HT-29 (cell line): Measurements from ENCODE around the gene GNG7. TPM values are rescaled to one million over a fixed set of nuclear protein-coding genes. Genes with fewer than 3 reads are reported as not detected.
"Not testable (repeated sequence)": the region's sequence is repeated elsewhere in the genome, so short reads cannot be mapped to it uniquely, and the experiment has no call there.

Source experiments
- DNase-seq: peaks from one replicate; pipeline ENCODE4 v3.0.0-alpha.2; 2015; ENCODE audit warnings: low spot score
- total RNA-seq: library from RNA; depleted of rRNA; stranded (reverse); fragments of >200 nt; shearing (Covaris generic); gene quantifications from 2 replicates; pipeline ENCODE4 v1.2.3, GENCODE V29; 2014

Gene GNG7
- total RNA-seq, 1 experiment from 2014 or later = 0.23 TPM

GRCh38 chr19:2714102-2714501, 11.6 kb upstream of the GNG7 start:
- not testable (repeated sequence) for DNase-seq

DNA sequence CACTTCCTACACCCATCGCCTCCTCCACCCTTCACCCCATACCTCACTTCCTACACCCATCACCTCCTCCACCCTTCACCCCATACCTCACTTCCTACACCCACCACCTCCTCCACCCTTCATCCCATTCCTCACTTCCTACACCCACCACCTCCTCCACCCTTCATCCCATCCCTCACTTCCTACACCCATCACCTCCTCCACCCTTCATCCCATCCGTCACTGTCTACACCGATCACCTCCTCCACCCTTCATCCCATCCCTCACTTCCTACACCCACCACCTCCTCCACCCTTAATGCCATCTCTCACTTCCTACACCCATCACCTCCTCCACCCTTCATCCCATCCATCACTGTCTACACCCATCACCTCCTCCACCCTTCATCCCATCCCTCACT, 10.7 kb upstream of the GNG7 start:
- not testable (repeated sequence) for DNase-seq

- no peak for DNase-seq
Measured at GRCh38 chr19:2711875-2712205, 9.3 kb upstream of the GNG7 start.

DNA sequence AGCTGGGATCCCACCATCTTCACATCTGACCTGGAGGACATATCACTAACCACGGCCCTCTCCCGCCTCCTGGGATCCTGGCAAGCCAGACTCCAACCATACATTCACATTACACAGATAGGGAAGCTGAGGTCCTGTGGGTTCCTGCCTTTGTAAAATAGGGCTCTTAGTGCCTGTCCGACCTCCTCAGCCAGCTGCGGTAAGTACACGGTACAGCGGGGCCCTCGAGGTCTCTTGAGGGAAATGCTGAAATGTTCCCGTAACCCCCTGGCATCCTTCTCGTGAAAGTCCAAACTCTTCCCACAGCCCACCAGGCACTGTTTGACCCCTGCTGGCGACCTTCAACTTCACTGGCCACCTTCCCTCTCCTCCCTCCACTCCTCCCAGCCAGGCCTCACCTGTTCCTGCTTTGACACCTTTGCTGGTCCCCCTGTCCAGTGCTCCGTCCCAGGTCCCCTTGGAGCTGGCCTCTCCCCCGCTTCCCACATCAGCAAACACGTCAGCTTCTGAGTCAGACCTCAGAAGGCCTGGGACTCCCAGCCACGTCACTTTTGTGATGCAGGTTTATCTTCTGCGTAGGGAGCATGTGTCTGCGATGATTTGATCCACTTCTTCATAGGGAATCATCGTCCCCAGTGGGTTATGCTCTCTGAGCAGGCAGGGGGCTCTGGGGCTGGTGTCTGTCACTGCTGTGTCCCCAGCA, 8.8 kb upstream of the GNG7 start:
- no peak for DNase-seq

DNA sequence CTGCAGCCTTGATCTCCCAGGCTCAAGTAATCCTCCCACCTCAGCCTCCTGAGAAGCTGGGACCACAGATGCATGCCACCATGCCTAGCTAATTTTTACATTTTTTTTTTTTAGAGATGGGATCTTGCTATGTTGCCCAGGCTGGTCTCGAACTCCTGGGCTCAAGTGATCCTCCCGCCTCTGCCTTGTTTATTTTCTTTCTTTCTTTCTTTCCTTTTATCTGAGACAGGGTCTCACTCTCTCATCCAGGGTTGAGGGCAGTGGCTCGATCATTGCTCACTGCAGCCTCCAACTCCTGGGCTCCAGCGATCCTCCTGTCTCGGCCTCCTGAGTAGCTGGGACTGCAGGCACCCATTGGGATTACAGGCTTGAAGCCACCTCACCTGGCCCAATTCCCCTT, 3.8 kb upstream of the GNG7 start:
- no peak for DNase-seq

GRCh38 chr19:2703691-2704216, 1.3 kb upstream of the GNG7 start:
- no peak for DNase-seq

- no peak for DNase-seq
Measured at GRCh38 chr19:2703077-2703437, 563 bp upstream of the GNG7 start.

GRCh38 chr19:2701361-2702169, 929 bp downstream of the GNG7 start:
- DNase-seq = no peak

GRCh38 chr19:2700660-2701360, 1.7 kb downstream of the GNG7 start:
- DNase-seq = no peak

GRCh38 chr19:2699413-2700140, 2.9 kb downstream of the GNG7 start:
- no peak for DNase-seq

DNA sequence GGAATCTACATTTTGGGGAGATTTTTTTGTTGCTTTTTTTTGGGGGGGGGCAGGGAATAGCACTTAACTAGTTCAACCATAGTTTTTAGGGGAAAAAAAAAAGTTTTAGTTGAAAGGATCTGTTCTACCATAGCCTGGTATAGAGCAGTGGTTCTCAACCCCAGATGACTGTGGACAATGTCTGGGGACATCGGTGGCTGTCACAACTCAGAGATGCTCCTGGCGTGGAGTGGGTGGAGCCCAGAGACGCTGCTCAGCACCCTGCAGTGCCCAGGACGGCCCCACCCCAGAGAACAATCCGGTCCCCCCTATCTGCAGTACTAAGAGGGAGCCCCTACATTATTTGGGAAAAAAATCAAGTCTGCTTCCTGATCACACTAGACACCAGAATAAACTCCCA, 8.3 kb downstream of the GNG7 start:
- no peak for DNase-seq

DNA sequence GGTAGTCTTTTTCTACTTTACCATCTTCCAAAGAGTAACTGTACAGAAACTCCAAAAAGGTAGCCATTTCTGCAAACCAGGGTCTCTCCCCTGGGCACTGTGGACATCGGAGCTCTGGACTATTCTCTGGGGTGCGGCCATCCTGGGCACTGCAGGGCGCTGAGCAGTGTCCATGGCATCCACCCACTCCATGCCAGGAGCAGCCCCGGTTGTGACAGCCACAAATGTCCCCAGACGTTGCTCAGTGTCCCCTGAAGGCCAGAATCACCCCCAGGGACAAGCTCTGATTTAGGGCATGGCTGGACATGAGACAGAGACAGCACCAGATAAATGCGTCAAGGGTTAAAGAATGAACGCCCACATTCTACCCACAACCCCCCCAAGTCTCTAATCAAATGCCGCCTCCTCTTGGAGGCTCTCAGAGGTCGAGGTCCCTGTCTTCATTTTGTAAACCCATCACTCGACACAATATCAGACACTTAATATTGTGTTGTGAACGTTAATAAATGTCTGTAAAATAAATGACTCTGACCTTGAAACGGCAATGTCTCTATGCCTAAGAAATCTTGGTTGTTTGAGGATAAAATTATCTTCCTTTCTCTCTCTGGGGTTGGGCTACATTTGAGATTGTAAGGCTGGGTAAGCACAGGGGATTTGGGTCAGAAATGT, 8.9 kb downstream of the GNG7 start:
- no peak for DNase-seq

DNA sequence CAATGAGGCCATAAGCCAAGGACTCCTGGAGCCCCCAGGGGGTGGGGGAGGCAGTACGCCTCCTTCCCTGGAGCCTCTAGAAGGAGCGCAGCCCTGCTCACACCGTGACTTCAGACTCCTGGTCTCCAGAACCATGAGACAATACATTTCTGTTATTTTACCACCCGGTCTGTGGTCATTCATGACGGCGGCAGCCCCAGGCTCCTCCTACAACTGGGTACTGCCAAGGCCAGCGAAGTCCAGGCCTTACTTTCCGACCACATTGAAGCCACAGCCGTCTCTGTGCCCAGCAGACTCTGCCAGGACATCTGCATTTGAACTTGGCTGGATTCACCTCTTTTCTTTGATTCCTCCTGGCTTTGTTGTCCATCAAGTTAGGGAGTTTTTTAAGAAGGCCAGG, 10.5 kb downstream of the GNG7 start:
- DNase-seq = no peak

GRCh38 chr19:2690856-2691255, 11.6 kb downstream of the GNG7 start:
- DNase-seq = no peak

DNA sequence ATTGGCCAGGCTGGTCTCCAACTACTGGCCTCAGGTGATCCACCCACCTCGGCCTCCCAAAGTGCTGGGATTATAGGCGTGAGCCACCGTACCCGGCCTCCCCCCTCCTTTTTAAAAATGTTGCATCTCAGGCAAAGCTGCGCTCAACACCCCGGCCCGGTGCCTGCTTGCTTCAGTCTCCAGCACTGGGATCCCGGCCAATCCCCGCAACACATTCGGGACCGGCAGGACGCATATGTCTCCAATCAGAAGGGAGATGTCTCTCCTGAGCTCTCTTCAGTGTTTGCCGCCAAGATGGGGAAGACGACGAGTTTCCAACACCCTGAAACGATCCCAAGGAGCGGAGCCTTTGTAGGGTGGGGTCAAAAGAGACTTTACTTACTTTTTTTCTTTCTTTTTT, 16.1 kb downstream of the GNG7 start:
- no peak for DNase-seq

- no peak for DNase-seq
Measured at GRCh38 chr19:2685204-2685704, 17.2 kb downstream of the GNG7 start.

DNA sequence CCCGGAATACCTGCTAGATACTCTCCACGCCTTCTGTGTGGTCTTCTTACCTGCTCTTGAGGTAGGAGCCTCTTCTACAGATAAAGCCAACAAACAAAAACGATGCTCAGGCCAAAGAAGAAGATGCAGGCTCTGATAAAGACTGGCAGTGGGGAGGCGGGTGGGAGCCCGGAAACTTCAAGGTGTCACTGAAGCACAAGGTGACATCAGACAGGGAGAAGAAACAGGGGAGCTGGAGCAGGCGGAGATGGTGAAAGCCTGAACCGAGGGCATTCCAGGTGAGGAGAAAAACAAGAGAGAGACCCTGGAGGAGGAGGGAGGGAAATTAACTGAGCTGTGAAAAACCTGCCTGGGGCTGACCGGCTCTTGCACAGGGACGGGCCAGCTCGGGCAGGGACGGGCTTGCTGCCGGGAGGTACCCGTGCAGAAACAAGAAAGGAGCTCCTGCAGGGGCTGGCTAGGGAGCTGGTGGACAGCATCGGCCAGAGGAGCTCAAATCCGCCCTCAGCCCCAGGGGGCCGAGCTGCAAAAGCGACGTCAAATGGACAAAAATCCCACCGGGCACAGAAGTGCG, 19.0 kb downstream of the GNG7 start:
- DNase-seq = no peak

DNA sequence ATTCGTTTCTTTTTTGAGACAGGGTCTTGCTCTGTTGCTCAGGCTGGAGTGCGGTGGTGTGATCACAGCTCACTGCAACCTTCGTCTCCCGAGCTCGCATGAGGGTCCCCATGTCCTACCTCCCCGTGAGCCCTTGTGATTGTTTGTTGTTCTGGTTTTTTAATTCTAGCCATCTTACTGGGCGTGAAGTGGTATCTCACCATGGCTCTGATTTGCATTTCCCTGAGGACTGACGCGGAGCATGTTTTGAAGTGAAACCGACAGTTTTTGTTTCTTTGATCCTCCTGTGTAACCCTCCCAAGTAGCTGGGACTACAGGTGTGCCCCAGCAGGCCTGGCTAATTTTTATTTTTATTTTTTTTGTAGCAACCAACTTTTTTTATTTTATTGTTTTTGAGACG, 21.7 kb downstream of the GNG7 start:
- DNase-seq = no peak

DNA sequence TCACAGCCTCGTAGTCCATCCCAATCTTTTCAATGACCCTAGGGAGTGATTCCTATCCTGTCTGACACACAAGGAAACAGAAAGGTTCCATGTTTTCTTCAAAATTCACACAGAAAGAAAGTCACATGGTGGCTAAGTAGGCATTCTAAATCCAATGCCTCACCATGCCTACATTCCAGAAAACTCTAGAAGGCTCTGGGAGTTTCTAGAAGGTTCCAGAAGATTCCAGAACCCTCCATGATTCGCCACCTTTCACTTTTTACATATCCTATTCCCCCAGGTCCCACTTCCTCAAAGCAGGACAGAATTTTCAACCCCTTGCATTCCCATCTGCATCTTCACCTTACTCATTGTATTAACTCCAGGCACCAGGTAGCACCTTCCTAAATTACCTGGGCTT, 23.1 kb downstream of the GNG7 start:
- DNase-seq = no peak

- DNase-seq = not testable (repeated sequence)
Measured at GRCh38 chr19:2678948-2679347, 23.5 kb downstream of the GNG7 start.
